Subcutaneous adipose tissue (tissue), 4 donors: ENCODE results near the gene SFTA2. TPM values are rescaled to one million over a fixed set of nuclear protein-coding genes. Genes with fewer than 3 reads are reported as not detected.

Experiments used
- total RNA-seq, 4 donors: library from RNA; depleted of rRNA; stranded (reverse); fragments of >200 nt; gene quantifications; one replicate each; pipeline ENCODE4 v1.1.0, GENCODE V29; 2016
- TF ChIP-seq, protein P1 (sequence below): fragments of 450-650 bp; IDR thresholded peaks from one replicate; pipeline ENCODE4 v1.5.1; 2016; ENCODE audit warnings: low read depth, mild to moderate bottlenecking, control low read depth, antibody characterized with exemption, moderate library complexity

SFTA2 gene
- total RNA-seq, 4 donors from 2014 or later: not detected

DNA sequence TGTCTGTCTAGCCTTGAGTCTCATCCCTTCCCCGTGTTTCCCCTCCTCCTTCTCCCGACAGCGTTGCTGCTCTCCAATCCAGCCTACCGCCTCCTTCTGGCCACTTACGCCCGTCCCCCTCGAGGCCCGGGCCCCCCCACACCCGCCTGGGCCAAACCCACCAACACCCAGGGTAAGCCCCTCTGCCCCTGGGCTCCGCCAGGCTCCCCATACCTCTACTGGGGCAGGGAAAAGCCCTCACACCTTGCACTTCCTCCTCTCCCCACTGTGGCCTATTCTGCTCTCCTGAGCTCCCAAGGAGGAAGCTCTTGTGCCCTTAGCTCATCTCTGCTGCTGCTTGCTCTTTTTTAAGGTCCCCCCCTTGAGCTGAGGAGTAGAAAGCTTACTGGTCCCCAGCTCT is 36.6 kb downstream of the SFTA2 start:
- TF ChIP-seq, protein P1, sequence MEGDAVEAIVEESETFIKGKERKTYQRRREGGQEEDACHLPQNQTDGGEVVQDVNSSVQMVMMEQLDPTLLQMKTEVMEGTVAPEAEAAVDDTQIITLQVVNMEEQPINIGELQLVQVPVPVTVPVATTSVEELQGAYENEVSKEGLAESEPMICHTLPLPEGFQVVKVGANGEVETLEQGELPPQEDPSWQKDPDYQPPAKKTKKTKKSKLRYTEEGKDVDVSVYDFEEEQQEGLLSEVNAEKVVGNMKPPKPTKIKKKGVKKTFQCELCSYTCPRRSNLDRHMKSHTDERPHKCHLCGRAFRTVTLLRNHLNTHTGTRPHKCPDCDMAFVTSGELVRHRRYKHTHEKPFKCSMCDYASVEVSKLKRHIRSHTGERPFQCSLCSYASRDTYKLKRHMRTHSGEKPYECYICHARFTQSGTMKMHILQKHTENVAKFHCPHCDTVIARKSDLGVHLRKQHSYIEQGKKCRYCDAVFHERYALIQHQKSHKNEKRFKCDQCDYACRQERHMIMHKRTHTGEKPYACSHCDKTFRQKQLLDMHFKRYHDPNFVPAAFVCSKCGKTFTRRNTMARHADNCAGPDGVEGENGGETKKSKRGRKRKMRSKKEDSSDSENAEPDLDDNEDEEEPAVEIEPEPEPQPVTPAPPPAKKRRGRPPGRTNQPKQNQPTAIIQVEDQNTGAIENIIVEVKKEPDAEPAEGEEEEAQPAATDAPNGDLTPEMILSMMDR: no peak

DNA sequence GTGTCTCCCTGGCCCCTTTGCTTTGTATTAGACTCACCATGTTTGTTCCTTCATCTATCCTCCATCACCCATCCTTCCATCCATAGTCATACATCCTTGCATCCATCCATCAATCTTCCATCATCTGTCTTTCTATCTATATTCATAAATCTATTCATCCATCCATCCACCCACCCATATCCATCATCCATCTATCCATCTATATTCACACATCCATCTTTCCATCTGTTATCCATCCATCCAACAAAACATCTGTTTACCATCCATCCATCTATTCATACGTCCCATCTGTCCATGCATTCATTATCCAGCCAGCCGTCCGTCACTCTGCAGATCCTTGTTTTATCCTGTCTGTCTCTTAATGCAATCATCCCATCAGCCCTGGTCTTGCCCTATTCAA is 37.0 kb downstream of the SFTA2 start:
- TF ChIP-seq, protein P1: no peak

DNA sequence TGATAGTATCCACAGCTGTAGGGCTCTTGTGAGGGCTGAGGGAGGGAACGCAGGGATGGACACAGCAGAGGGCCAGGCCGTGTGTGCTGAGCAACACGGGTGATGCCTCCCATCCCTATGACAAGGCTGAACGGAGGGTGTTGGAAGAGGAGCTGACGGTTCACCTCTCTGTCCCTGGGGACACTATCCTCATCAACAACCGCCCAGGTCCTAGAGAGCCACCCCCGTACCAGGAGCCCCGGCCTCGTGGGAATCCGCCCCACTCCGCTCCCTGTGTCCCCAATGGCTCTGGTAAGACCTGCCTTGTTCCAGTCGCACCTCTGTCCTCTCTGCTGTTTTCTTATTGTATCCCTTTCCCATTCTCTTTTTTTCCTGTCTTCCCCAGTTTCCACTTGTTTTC is 37.6 kb downstream of the SFTA2 start:
- TF ChIP-seq, protein P1: no peak

DNA sequence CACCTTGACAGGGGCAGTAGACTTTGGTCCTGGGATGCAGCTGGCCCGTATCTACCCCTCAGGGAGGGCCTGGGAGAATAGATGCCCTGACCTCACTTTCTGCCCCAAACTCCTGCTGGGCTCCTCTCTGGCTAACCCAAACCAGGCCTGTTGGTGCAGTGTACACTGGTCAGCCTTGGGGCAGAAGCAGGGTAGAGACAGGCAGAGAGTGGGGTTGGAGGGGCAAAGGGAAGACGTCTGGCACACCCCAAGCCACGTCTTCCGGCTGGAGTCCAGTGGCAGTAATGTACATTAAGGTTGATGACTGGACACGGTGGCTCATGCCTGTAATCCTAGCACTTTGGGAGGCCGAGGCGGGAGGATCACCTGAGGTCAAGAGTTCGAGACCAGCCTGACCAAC is 38.3 kb downstream of the SFTA2 start:
- TF ChIP-seq, protein P1: no peak

DNA sequence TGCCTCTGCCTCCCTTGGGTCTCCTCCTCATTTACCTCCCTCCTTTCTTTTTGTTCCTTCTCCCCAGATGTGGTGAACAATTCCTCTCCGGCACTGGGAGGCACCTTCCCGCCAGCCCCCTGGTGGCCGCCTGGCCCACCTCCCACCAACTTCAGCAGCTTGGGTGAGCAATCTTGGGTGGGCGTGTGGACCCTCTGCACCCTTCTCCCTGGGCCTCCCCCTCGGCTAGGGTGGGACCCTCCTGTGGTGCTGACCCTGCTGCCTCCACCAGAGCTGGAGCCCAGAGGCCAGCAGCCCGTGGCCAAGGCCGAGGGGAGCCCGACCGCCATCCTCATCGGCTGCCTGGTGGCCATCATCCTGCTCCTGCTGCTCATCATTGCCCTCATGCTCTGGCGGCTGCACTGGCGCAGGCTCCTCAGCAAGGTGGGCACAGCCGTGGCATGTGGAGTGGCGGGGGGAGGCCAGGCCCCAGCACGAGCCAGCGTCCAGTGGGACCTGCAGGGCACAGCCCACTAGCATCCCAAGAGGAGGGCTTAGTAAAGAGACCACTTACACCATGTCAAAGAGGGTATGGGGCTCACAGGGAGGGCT is 38.9 kb downstream of the SFTA2 start:
- TF ChIP-seq, protein P1: no peak

DNA sequence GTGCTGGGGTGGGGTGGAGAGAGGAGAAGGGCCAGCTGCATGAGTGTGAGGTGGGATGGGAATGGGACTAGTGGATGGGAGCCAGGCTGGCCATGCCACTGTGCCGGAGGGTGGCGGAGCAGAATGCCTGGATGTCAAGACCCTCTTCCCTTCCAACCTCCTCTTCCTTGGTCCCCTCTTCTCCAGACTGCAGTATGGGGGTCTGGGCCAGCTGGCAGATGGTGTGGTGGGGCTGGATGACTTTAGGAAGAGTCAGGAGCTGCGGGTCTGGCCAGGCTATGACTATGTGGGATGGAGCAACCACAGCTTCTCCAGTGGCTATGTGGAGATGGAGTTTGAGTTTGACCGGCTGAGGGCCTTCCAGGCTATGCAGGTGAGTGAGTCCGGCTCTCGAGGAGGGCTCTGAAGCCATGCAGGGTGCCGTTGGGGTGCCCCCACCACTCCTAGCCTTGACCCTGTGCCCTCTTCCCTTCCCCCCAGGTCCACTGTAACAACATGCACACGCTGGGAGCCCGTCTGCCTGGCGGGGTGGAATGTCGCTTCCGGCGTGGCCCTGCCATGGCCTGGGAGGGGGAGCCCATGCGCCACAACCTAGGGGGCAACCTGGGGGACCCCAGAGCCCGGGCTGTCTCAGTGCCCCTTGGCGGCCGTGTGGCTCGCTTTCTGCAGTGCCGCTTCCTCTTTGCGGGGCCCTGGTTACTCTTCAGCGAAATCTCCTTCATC is 40.0 kb downstream of the SFTA2 start:
- TF ChIP-seq, protein P1: no peak

DNA sequence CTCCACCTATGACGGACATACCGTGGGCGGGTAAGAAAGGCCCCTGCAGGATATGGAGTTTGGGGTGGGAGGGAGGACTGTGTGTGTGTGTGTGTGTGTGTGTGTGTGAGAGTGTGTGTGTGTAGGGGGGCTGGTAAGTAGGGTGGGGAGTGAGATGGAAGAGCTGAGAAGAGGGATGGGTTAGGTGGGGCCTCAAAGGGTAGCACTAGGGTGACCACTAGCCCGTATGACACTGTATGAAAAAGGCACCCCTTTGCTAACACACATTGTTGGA is 40.6 kb downstream of the SFTA2 start:
- TF ChIP-seq, protein P1: no peak
